Mesothelial cell of epicardium (in vitro differentiated cells): ENCODE results near the gene CARS2. TPM values are rescaled to one million over a fixed set of nuclear protein-coding genes. Genes with fewer than 3 reads are reported as not detected.
"Not testable (repeated sequence)": the region's sequence is repeated elsewhere in the genome, so short reads cannot be mapped to it uniquely, and the experiment has no call there.

Experiments used
- DNase-seq, 2 experiments: peaks; one replicate each; pipeline ENCODE4 v3.0.0; 2021; ENCODE audit warnings: low spot score in 2 of 2; ENCODE audit not compliant: unreplicated experiment in 2 of 2
- H3K27ac Mint-ChIP-seq: 2 replicates; pipeline ENCODE4 v1.8.0; 2021; ENCODE audit warnings: mixed read lengths
- H3K27me3 Mint-ChIP-seq: 2 replicates; pipeline ENCODE4 v1.8.0; 2021; ENCODE audit warnings: low read depth, mixed read lengths
- H3K36me3 Mint-ChIP-seq: 2 replicates; pipeline ENCODE4 v1.8.0; 2021; ENCODE audit warnings: mixed read lengths
- H3K4me1 Mint-ChIP-seq: 2 replicates; pipeline ENCODE4 v1.8.0; 2021; ENCODE audit warnings: mixed read lengths
- H3K4me3 Mint-ChIP-seq: 2 replicates; pipeline ENCODE4 v1.8.0; 2021; ENCODE audit warnings: mild to moderate bottlenecking, moderate library complexity, mixed read lengths
- H3K9me3 Mint-ChIP-seq: 2 replicates; pipeline ENCODE4 v1.8.0; 2021; ENCODE audit warnings: mixed read lengths
- total RNA-seq: library from RNA; stranded (reverse); gene quantifications from 3 replicates; pipeline ENCODE4 v1.2.1, GENCODE V29; 2021
- TF ChIP-seq, protein P1 (sequence below): fragments of 200-600 bp; sonication (generic); IDR thresholded peaks from one replicate; pipeline ENCODE4 v1.5.0; 2021; ENCODE audit warnings: antibody characterized with exemption; ENCODE audit not compliant: unreplicated experiment

Gene CARS2
- total RNA-seq, 1 donor from 2014 or later, result 89.1 TPM

- Mint-ChIP-seq H3K9me3 (no peaks in the 10 kb centered on the region), H3K27me3 (no peaks in the 10 kb centered on the region), H3K4me1 (peaks cover 28% of the 10 kb centered on the region), H3K4me3 (no peak overlapping the region), H3K27ac (no peak overlapping the region), H3K36me3 (peaks cover 23% of the 10 kb centered on the region)
- no peak for DNase-seq
- TF ChIP-seq, protein P1, sequence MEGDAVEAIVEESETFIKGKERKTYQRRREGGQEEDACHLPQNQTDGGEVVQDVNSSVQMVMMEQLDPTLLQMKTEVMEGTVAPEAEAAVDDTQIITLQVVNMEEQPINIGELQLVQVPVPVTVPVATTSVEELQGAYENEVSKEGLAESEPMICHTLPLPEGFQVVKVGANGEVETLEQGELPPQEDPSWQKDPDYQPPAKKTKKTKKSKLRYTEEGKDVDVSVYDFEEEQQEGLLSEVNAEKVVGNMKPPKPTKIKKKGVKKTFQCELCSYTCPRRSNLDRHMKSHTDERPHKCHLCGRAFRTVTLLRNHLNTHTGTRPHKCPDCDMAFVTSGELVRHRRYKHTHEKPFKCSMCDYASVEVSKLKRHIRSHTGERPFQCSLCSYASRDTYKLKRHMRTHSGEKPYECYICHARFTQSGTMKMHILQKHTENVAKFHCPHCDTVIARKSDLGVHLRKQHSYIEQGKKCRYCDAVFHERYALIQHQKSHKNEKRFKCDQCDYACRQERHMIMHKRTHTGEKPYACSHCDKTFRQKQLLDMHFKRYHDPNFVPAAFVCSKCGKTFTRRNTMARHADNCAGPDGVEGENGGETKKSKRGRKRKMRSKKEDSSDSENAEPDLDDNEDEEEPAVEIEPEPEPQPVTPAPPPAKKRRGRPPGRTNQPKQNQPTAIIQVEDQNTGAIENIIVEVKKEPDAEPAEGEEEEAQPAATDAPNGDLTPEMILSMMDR, result no peak
Measured at GRCh38 chr13:110702591-110703526, 3.1 kb downstream of the CARS2 start.

DNA sequence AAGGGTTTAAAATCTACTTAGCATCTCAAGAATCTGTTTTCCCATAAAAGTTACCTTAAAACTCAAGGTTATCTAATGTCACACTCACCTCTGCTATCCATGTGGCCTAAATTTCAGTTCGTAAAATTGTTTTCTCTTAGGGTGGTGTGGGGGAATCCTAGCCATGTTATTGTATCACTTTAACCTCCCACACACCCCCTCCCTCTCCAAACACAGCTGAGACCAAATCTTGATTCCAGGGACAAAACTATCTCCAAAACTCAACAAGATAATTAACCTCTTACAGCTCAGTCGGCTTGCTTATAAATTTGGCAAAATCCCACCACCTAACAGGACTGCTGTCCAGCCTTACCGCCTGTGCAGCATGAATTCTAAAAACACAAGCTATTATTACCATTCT lies 3.8 kb downstream of the CARS2 start:
- no peaks in the 10 kb centered on the region for H3K9me3 Mint-ChIP-seq
- DNase-seq, result no peak
- TF ChIP-seq, protein P1, result no peak
- H3K4me3 Mint-ChIP-seq, result no peak overlapping the region
- no peaks in the 10 kb centered on the region for H3K27me3 Mint-ChIP-seq
- no peak overlapping the region for H3K27ac Mint-ChIP-seq
- H3K4me1 Mint-ChIP-seq, result peaks cover 26% of the 10 kb centered on the region
- peaks cover 26% of the 10 kb centered on the region for H3K36me3 Mint-ChIP-seq

DNA sequence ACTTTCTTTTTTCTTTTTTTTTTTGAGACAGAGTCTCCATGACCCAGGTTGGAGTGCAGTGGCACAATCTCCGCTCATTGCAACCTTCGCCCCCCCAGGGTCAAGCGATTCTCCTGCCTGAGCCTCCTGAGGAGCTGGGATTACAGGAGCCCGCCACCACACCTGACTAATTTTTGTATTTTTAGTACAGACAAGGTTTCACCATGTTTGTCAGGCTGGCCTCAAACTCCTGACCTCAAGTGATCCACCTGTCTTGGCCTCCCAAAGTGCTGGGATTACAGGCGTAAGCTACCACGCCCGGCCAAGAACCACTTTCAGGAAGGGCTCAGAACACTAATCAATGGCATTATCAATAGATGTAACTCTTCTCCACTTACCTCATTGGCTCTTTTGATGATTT lies 4.9 kb downstream of the CARS2 start:
- not testable (repeated sequence) for H3K27me3 Mint-ChIP-seq, H3K27ac Mint-ChIP-seq, H3K4me3 Mint-ChIP-seq, DNase-seq, H3K9me3 Mint-ChIP-seq
- Mint-ChIP-seq H3K36me3 (peaks cover 26% of the 10 kb centered on the region), H3K4me1 (peaks cover 18% of the 10 kb centered on the region)

GRCh38 chr13:110700641-110701040 lies 5.3 kb downstream of the CARS2 start:
- TF ChIP-seq, protein P1, result no peak
- H3K4me1 Mint-ChIP-seq, result peaks cover 18% of the 10 kb centered on the region
- no peaks in the 10 kb centered on the region for H3K9me3 Mint-ChIP-seq
- no peaks in the 10 kb centered on the region for H3K27me3 Mint-ChIP-seq
- no peak for DNase-seq
- H3K36me3 Mint-ChIP-seq, result peaks cover 28% of the 10 kb centered on the region
- no peak overlapping the region for H3K27ac Mint-ChIP-seq
- no peak overlapping the region for H3K4me3 Mint-ChIP-seq

- TF ChIP-seq, protein P1, result no peak
- no peak overlapping the region for H3K4me3 Mint-ChIP-seq
- H3K27me3 Mint-ChIP-seq, result no peaks in the 10 kb centered on the region
- H3K4me1 Mint-ChIP-seq, result peaks cover 16% of the 10 kb centered on the region
- no peaks in the 10 kb centered on the region for H3K9me3 Mint-ChIP-seq
- DNase-seq, result no peak
- no peak overlapping the region for H3K27ac Mint-ChIP-seq
- peaks cover 28% of the 10 kb centered on the region for H3K36me3 Mint-ChIP-seq
Measured at GRCh38 chr13:110700186-110700585, 5.7 kb downstream of the CARS2 start.
